GM18526 (cell line): ENCODE data around the gene TACC2.

ENCODE experiments used
- POLR2A ChIP-seq: IDR thresholded peaks from 3 replicates; pipeline ENCODE4 v1.6.1; 2011; ENCODE audit not compliant: insufficient read length; ENCODE audit errors: extremely low read depth

The TACC2 gene, protein sequence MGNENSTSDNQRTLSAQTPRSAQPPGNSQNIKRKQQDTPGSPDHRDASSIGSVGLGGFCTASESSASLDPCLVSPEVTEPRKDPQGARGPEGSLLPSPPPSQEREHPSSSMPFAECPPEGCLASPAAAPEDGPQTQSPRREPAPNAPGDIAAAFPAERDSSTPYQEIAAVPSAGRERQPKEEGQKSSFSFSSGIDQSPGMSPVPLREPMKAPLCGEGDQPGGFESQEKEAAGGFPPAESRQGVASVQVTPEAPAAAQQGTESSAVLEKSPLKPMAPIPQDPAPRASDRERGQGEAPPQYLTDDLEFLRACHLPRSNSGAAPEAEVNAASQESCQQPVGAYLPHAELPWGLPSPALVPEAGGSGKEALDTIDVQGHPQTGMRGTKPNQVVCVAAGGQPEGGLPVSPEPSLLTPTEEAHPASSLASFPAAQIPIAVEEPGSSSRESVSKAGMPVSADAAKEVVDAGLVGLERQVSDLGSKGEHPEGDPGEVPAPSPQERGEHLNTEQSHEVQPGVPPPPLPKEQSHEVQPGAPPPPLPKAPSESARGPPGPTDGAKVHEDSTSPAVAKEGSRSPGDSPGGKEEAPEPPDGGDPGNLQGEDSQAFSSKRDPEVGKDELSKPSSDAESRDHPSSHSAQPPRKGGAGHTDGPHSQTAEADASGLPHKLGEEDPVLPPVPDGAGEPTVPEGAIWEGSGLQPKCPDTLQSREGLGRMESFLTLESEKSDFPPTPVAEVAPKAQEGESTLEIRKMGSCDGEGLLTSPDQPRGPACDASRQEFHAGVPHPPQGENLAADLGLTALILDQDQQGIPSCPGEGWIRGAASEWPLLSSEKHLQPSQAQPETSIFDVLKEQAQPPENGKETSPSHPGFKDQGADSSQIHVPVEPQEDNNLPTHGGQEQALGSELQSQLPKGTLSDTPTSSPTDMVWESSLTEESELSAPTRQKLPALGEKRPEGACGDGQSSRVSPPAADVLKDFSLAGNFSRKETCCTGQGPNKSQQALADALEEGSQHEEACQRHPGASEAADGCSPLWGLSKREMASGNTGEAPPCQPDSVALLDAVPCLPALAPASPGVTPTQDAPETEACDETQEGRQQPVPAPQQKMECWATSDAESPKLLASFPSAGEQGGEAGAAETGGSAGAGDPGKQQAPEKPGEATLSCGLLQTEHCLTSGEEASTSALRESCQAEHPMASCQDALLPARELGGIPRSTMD (N-terminal part only)

DNA sequence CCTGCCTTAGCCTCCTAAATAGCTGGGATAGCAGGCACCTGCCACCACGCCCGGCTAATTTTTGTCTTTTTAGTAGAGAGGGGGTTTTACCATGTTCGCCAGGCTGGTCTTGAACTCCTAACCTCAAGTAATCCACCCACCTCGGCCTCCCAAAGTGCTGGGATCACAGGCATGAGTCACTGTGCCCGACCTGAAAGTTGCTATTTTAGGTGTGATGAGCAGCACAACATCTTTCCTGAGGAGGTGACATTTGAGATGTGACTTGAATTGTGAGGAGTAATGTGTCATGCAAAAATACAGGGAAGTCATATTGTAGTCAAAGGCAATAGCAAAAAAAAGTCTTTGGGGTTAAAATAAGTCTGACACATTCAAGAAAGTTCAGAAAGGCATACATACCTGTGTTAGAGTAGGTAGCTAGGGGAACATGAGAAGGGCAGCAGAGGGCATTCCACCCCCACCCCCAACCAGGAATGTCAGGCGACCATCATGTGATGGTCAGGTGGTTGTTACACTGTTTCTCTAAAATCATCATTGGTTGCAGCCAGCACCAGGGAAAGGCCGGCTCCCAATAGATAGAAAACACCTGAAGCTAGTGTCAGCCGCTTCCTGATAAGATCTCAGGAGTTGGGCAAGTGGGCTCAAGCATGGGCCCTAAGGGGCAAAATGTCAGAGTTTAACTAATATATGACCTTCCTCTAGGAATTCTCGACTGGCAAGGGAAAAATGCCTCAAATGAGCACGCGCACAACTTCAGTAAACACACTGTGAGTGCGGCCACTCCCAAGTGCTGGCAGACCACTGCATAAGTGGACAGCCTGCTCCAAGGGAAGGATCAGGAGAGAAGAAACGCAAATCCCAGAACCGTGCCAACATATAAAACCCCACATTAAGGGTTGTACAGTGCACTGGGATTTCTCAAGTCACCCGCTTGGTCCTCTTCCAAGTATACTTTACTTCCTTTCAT is at the start of gene TACC2:
TACC2 (plus strand) TSS at position 803 of the 964 bp plus-strand sequence. CDS start 32,819 bp downstream, outside the sequence.
- no peak for TF ChIP-seq POLR2A

DNA sequence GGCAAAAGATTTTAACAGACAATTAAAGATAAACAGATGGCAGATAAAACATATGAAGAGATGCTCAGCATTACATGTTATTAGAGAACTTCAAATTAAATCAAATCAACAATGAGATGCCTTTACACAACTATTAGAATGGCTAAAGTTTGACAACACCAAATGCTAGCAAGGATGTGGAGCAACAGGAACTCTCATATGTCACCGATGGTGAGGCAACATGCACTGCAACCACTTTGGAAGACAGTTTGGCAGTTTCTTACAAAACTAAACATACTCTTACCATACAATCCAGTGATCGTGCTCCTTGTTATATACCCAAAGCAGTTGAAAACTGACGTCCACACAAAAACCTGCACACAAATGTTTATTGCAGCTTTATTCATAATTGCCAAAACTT is 47.4 kb upstream of the TACC2 start:
- TF ChIP-seq POLR2A = no peak

DNA sequence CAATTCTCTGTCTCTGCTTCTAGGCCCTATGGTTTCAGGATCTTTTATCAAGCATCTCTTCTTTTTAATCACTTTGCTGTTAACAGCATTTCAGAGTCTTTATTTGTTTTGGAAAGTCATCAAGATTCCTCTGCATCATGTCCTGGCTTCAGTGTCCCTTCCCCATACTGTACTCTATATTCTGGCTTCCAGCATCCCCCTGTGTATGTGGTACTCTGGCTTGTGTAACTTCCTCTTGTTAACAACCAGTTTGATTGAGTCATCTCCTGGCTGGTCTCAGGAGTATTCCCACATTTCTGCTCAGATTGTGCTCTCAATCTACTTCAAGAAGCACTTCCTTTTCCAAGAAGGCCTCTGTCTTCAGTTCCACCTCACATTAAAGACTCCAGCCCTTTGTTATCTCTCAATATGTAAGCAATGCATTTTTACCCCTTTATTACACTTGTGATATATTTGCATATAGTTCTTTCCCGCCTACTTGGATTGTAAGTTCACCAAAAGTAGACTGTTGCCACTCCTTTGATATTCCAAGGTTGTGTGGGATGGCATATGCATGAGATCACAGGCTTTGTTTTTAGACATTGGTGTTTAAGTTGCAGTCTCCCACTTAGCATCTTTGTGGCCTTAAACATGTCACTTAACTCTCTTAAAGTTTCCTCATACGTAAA is 46.1 kb upstream of the TACC2 start:
- no peak for TF ChIP-seq POLR2A

DNA sequence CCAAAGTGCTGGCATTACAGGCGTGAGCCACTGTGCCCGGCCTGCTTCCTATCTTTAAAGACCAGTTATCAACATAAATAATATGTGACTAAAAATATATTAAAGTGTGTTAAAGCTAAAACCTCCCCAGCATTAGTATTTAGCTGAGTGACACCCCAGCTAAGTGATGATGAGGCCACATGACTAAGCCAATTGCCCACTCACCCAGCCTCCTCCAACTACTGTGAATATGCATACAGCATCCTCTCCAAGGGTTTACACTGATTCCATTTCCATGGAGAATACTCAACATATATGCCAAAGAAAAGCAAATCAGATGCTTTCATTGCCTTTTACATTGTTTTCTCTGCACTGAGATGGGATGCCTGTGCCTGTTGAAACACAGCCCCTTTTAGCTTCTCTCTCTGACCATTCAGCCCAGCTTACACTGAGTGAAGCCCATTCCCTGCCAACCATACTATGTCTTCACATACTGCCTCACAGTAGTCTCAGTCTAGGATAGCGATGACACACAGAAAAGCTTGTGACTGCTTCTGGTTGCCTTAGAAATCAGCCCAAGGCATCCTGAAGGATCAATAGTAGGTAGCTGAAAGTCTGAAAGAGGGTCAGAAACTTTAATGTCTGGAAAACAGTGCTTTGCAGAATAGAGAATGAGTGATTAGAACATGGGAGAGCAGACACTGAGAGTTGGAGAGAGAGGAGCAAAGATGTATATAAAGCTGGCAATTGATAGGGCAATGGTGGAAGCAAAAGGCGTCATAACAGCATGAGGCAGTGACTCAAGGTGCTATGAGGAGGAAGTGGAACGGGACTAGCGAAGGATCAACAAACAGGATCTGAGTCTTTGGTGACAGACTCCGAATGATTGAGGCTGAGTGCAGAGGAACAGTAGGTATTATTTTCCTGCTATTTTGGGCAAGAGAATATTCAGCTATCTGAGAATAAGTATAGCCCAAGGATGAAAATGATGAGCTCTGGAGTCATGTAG is 41.3 kb upstream of the TACC2 start:
- no peak for TF ChIP-seq POLR2A

DNA sequence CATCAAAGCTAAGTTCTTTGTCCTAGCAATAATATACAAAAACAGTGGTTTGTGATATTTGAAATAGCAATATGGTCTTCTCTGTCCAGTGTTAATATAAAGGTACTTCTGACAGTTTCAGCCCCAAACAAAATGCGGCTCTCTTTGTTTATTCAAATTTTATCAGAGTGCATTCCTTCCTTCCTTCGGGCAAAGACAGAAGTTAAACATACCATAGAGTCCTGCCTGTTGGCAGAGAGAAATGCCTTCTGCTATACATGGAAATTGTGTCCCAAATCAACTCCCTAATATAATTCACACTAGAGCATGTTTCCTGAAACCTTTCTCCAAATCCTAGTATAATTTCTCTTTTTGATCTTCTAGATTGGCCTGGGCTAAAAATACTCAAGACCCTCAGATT is 39.9 kb upstream of the TACC2 start:
- TF ChIP-seq POLR2A = no peak

DNA sequence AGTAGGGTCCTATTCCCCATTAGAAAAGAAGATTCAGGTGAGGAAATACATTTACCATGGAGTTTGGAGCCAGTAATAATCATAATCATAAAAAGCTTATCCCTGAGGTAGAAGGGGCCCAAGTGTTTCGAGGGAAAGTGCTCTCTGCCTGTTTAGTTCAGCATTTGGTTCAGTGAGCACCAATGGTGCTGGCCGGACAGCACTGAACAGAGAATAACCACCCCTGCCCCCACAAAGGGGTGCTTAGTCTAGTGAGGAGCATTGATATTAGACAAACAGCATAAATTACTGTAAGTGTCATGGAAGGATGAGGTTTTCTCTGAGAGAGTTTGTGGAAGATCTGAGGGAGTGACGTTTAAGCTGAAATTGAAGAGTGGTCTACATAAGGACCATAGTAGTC is 39.5 kb upstream of the TACC2 start:
- TF ChIP-seq POLR2A = no peak

DNA sequence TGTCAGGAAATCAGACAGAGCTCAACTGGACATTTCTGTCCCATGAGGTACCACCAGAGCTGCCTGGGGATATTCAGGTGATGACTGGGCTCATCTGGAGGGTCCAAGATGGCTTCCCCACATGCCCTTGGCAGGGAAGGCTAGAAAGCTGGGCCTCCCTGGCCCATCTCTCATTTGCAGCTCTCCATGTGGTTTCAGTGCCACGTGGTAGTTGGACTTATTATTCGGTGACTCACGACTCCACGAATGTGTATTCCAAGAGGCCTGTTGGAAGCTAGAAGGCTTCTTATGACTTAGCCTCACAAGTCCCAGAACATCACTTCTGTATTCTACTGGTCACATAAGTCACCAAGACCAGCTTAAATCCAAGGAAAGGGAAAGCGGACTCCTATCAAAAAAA is 36.7 kb upstream of the TACC2 start:
- no peak for TF ChIP-seq POLR2A

DNA sequence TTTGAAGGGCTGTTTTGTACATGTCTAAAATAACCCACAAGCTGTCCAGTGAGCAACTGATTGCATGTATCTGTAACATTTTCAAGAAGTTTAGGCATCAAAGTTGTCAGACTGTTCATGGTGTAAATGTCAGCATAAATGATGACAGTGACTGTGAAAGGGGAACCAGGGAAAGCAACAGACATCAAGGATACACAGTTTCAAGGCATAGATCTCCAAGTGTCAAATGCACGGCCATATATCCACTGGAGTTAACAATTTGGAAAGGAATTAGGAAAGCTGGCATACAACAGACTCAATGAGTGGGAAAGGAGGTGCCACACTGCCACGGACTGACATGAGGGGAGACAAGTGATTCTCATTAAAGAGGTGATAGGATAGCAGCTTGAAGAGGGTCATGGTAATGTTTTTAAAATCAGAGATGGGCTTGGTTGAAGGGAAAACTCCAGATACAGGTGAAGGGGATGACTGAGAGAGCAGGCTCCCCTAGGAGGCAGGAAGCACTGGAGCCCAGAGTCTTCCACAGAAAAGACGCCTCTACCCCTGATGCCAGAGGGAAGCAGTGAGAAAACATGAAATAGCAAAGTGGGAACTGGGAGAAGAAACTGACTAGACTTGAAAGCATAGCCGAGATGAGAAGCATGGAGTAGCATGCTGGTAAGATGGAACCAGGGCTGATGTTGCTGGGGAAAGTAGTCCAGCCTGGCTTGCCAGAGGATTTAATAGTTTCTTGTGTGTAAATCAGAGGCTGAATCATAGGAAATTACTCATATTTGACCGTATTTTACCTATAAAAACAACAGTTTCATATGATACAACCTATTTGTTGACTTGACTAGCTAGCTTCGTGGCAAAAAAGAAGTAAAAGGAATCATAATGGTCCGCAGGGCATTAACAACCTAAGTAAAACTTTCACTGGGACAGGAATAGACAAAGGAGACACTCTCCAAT is 32.6 kb upstream of the TACC2 start:
- no peak for TF ChIP-seq POLR2A

DNA sequence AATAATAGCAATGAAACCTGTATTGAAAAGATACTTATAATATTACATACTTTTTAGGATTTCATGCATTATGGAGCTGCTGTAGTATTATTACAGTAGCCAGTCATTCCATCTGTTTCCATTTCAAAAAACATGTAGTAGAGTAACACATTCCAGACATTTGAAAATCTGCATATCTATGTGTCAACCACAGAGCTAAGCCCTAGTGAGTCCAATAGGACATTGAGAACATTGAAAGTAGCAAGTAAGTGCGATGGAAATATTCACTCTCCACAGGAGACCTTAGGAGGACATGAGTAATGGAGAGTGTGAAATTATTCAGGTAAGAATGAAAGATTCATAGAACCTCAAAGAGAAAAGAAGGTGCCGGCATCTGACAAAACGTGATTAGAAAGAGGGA is 29.3 kb upstream of the TACC2 start:
- no peak for TF ChIP-seq POLR2A

DNA sequence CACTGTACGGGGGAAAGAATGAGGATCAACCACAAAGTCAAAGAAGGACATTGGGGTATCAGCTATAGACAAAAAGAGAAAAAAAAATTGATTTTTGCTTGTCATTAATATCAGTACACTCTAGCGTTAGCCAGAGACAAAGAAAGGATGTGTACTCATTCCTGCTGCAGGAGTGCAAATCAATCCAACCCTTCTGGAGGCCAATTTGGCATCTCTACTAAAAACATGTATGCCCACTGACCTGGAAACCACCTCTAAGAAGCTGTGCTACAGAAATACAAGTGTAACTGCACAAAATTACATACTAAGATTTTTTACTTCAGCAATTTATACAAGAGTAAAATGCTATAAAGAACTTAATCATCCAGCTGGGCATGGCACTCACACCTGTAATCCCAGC is 27.5 kb upstream of the TACC2 start:
- TF ChIP-seq POLR2A = no peak

DNA sequence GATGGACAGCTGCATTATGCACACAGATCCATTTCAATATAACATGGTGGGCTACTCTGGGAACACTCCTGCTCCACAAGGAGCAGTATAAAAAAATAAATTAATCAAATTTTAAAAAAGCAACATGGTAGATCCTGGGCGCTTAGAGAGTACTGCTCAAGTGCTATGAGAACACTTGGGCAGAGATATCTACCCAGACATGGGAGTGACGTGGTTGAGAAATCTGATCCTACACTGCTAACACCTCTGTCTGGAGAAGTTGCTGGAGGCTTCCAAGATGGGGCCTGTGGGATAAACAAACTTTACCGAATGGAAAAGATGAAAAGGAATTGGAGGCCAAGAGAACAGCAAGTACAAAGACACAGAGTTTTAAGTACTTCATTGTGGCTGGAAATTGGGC is 23.0 kb upstream of the TACC2 start:
- no peak for TF ChIP-seq POLR2A
